Measurements from ENCODE around the gene FBXO3. TPM values are rescaled to one million over a fixed set of nuclear protein-coding genes. Genes with fewer than 3 reads are reported as not detected.

The FBXO3 gene
- total and polyA plus RNA-seq, 2 of the 8 experiments (the other 6 are each of a cell fraction or from before 2014, with no cell fraction given): 15.9 to 25.7 TPM

- TF ChIP-seq, protein P1, sequence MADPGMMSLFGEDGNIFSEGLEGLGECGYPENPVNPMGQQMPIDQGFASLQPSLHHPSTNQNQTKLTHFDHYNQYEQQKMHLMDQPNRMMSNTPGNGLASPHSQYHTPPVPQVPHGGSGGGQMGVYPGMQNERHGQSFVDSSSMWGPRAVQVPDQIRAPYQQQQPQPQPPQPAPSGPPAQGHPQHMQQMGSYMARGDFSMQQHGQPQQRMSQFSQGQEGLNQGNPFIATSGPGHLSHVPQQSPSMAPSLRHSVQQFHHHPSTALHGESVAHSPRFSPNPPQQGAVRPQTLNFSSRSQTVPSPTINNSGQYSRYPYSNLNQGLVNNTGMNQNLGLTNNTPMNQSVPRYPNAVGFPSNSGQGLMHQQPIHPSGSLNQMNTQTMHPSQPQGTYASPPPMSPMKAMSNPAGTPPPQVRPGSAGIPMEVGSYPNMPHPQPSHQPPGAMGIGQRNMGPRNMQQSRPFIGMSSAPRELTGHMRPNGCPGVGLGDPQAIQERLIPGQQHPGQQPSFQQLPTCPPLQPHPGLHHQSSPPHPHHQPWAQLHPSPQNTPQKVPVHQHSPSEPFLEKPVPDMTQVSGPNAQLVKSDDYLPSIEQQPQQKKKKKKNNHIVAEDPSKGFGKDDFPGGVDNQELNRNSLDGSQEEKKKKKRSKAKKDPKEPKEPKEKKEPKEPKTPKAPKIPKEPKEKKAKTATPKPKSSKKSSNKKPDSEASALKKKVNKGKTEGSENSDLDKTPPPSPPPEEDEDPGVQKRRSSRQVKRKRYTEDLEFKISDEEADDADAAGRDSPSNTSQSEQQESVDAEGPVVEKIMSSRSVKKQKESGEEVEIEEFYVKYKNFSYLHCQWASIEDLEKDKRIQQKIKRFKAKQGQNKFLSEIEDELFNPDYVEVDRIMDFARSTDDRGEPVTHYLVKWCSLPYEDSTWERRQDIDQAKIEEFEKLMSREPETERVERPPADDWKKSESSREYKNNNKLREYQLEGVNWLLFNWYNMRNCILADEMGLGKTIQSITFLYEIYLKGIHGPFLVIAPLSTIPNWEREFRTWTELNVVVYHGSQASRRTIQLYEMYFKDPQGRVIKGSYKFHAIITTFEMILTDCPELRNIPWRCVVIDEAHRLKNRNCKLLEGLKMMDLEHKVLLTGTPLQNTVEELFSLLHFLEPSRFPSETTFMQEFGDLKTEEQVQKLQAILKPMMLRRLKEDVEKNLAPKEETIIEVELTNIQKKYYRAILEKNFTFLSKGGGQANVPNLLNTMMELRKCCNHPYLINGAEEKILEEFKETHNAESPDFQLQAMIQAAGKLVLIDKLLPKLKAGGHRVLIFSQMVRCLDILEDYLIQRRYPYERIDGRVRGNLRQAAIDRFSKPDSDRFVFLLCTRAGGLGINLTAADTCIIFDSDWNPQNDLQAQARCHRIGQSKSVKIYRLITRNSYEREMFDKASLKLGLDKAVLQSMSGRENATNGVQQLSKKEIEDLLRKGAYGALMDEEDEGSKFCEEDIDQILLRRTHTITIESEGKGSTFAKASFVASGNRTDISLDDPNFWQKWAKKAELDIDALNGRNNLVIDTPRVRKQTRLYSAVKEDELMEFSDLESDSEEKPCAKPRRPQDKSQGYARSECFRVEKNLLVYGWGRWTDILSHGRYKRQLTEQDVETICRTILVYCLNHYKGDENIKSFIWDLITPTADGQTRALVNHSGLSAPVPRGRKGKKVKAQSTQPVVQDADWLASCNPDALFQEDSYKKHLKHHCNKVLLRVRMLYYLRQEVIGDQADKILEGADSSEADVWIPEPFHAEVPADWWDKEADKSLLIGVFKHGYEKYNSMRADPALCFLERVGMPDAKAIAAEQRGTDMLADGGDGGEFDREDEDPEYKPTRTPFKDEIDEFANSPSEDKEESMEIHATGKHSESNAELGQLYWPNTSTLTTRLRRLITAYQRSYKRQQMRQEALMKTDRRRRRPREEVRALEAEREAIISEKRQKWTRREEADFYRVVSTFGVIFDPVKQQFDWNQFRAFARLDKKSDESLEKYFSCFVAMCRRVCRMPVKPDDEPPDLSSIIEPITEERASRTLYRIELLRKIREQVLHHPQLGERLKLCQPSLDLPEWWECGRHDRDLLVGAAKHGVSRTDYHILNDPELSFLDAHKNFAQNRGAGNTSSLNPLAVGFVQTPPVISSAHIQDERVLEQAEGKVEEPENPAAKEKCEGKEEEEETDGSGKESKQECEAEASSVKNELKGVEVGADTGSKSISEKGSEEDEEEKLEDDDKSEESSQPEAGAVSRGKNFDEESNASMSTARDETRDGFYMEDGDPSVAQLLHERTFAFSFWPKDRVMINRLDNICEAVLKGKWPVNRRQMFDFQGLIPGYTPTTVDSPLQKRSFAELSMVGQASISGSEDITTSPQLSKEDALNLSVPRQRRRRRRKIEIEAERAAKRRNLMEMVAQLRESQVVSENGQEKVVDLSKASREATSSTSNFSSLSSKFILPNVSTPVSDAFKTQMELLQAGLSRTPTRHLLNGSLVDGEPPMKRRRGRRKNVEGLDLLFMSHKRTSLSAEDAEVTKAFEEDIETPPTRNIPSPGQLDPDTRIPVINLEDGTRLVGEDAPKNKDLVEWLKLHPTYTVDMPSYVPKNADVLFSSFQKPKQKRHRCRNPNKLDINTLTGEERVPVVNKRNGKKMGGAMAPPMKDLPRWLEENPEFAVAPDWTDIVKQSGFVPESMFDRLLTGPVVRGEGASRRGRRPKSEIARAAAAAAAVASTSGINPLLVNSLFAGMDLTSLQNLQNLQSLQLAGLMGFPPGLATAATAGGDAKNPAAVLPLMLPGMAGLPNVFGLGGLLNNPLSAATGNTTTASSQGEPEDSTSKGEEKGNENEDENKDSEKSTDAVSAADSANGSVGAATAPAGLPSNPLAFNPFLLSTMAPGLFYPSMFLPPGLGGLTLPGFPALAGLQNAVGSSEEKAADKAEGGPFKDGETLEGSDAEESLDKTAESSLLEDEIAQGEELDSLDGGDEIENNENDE (IDR thresholded peaks at IDR 0.05; ENCODE audit: insufficient replicate concordance, low read length): no peak
- TF ChIP-seq CBX5 (IDR thresholded peaks at IDR 0.05; ENCODE audit: low read depth, low read length) (no peak), MAFK (IDR thresholded peaks at IDR 0.05; ENCODE audit: low read depth, low read length) (no peak), JUND (IDR thresholded peaks at IDR 0.05; ENCODE audit: low read length) (no peak)
Measured at GRCh38 chr11:33713151-33713855, 61.0 kb downstream of the FBXO3 start (continued).

All from H1 (cell line).